Vagina (tissue), 2 donors: ENCODE data around the gene DCDC2B. TPM values are rescaled to one million over a fixed set of nuclear protein-coding genes. Genes with fewer than 3 reads are reported as not detected.
"Not testable (repeated sequence)": the region's sequence is repeated elsewhere in the genome, so short reads cannot be mapped to it uniquely, and the experiment has no call there.

Experiments
- DNase-seq, 2 donors: peaks; one replicate each; pipeline ENCODE4 v3.0.0-alpha.2; 2017; ENCODE audit errors: extremely low spot score in 2 of 2
- H3K27ac ChIP-seq: fragments of 200-600 bp; sonication (generic); one replicate; pipeline ENCODE4 v1.5.1; 2019
- H3K27me3 ChIP-seq: fragments of 200-600 bp; sonication (generic); one replicate; pipeline ENCODE4 v1.5.1; 2019
- H3K36me3 ChIP-seq, 2 donors: fragments of 200-600 bp; sonication (generic); one replicate each; pipeline ENCODE4 v1.5.1; 2017 to 2019
- H3K4me1 ChIP-seq: fragments of 200-600 bp; sonication (generic); one replicate; pipeline ENCODE4 v1.5.1; 2019
- H3K4me3 ChIP-seq, 2 donors: fragments of 200-600 bp; sonication (generic); 1 replicate in 1 of 2; 2 replicates in 1 of 2; pipeline ENCODE4 v1.5.1; 2016 to 2019
- H3K9me3 ChIP-seq: fragments of 200-600 bp; sonication (generic); one replicate; pipeline ENCODE4 v1.5.1; 2019
- POLR2A ChIP-seq, 2 donors: fragments of 450-650 bp; IDR thresholded peaks; one replicate each; pipeline ENCODE4 v1.6.1; 2017; ENCODE audit warnings: antibody characterized with exemption in 2 of 2, mild to moderate bottlenecking in 2 of 2, moderate library complexity in 2 of 2
- POLR2AphosphoS5 ChIP-seq, 2 donors: sonication (generic); formaldehyde crosslinking; IDR thresholded peaks; one replicate each; pipeline ENCODE4 v1.9.0; 2017; ENCODE audit warnings: antibody characterized with exemption in 2 of 2, mild to moderate bottlenecking in 2 of 2, low read depth in 1 of 2; ENCODE audit not compliant: insufficient read depth in 1 of 2
- intact Hi-C: fragments of 100-400 bp; cut with DNase I; formaldehyde crosslinking; loops from one replicate; pipeline ENCODE4 v1.15.1; 2023
- total RNA-seq: library from RNA; depleted of rRNA; stranded (reverse); fragments of >200 nt; gene quantifications from one replicate; pipeline ENCODE4 v1.2.3, GENCODE V29; 2016
- TF ChIP-seq, protein P1 (sequence below), 3 experiments: fragments of 450-650 bp in 2 of 3; fragments of 200-600 bp in 1 of 3; sonication (generic) in 1 of 3; IDR thresholded peaks; one replicate each; pipeline ENCODE4 v1.5.1; 2017 to 2019; ENCODE audit warnings: antibody characterized with exemption in 3 of 3, mild to moderate bottlenecking in 2 of 3, moderate library complexity in 2 of 3

The DCDC2B gene
- total RNA-seq = not detected

DNA sequence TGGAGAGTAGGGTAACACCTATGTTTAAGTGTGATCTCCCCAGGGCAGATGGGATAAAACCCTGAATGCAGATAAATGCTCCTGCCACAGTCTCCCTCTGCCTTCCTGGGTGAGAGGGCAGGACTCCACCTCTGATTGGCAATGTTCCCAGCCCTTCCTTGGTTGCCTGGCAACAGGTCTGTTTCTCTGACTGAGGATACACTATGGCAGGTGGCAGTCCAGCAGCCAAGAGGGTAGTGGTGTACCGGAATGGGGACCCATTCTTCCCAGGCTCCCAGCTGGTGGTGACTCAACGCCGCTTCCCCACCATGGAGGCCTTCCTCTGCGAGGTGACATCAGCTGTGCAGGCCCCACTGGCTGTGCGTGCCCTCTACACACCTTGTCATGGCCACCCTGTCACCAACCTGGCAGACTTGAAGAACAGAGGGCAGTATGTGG lies at the start of gene DCDC2B:
Gene DCDC2B, plus strand, starts transcription at position 199 of the 438 bp plus-strand sequence. Its CDS starts 5 bp downstream, at position 204.
- intact Hi-C loops = no loop called here

DNA sequence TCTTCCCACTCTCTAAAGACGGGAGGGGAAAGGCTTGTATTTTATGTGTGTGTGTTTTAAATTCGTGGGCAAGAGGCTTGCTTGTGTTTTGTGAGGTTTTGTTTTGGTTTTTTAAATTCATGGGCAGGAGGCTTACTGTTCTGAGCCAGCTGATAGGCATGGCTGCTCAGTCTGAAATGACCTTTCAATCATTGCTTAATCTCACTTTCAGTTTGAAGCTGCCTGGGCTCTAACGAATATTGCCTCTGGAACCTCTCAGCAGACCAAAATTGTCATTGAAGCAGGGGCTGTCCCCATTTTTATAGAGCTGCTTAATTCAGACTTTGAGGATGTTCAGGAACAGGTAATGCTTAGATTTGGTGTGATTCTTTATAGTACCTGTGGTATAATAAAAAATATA lies 49.7 kb upstream of the DCDC2B start:
- intact Hi-C loops = no loop called here
- Histone ChIP-seq H3K9me3 (no peaks in the 10 kb centered on the region), H3K27ac (no peak overlapping the region), H3K4me3 (no peak overlapping the region), H3K36me3 (peaks cover 4 to 92% of the 10 kb centered on the region in 2 donors), H3K4me1 (no peaks in the 10 kb centered on the region), H3K27me3 (no peaks in the 10 kb centered on the region)
- TF ChIP-seq, protein P1, sequence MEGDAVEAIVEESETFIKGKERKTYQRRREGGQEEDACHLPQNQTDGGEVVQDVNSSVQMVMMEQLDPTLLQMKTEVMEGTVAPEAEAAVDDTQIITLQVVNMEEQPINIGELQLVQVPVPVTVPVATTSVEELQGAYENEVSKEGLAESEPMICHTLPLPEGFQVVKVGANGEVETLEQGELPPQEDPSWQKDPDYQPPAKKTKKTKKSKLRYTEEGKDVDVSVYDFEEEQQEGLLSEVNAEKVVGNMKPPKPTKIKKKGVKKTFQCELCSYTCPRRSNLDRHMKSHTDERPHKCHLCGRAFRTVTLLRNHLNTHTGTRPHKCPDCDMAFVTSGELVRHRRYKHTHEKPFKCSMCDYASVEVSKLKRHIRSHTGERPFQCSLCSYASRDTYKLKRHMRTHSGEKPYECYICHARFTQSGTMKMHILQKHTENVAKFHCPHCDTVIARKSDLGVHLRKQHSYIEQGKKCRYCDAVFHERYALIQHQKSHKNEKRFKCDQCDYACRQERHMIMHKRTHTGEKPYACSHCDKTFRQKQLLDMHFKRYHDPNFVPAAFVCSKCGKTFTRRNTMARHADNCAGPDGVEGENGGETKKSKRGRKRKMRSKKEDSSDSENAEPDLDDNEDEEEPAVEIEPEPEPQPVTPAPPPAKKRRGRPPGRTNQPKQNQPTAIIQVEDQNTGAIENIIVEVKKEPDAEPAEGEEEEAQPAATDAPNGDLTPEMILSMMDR (IDR thresholded peaks at IDR 0.05) = no peak
- no peak for TF ChIP-seq POLR2A (IDR thresholded peaks at IDR 0.05)
- no peak for DNase-seq

More for the DNA sequence above, at the start of gene DCDC2B:
- DNase-seq = no peak
- Histone ChIP-seq H3K9me3 (no peaks in the 10 kb centered on the region), H3K27me3 (no peaks in the 10 kb centered on the region), H3K36me3 (no peaks in the 10 kb centered on the region), H3K4me3 (no peak within 1 kb of the TSS), H3K4me1 (peaks cover 16% of the 10 kb centered on the region), H3K27ac (no peak within 1 kb of the TSS)
- TF ChIP-seq, protein P1 (IDR thresholded peaks at IDR 0.05) = no peak
- TF ChIP-seq POLR2A (IDR thresholded peaks at IDR 0.05) (no peak), POLR2AphosphoS5 (IDR thresholded peaks at IDR 0.05; ENCODE audit: insufficient read depth in 1 of 2, low read depth in 1 of 2) (peak in 1 of 2 donors; percentile 29)

DNA sequence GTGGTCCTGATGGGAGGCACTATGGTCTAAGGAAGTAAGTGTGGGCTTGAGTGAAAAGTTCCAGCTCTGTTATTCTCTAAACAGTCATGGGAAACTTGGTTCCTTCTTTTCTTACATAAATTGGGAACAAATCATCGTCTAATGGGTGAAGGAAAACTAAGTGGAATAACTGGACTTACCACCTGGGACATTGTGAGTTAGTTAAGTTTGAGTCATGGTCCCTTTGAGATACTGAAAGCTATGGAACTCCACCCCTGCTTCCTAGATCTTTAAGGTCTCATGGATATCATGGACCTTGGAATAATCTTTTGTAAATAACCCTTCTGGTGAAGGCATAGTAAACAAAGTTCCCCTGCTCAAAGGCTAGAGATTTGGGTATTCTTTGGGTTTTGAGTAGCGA lies 45.5 kb upstream of the DCDC2B start:
- intact Hi-C loops = no loop called here
- H3K27me3 ChIP-seq = no peaks in the 10 kb centered on the region
- H3K36me3 ChIP-seq = peaks cover 0 to 90% of the 10 kb centered on the region in 2 donors
- TF ChIP-seq, protein P1 (IDR thresholded peaks at IDR 0.05) = no peak
- TF ChIP-seq POLR2AphosphoS5 (IDR thresholded peaks at IDR 0.05; ENCODE audit: insufficient read depth in 1 of 2, low read depth in 1 of 2) (peak in 1 of 2 donors; percentile 25), POLR2A (IDR thresholded peaks at IDR 0.05) (no peak)
- H3K4me3 ChIP-seq = no peak overlapping the region
- no peaks in the 10 kb centered on the region for H3K4me1 ChIP-seq
- DNase-seq = no peak
- H3K9me3 ChIP-seq = no peaks in the 10 kb centered on the region
- no peak overlapping the region for H3K27ac ChIP-seq

DNA sequence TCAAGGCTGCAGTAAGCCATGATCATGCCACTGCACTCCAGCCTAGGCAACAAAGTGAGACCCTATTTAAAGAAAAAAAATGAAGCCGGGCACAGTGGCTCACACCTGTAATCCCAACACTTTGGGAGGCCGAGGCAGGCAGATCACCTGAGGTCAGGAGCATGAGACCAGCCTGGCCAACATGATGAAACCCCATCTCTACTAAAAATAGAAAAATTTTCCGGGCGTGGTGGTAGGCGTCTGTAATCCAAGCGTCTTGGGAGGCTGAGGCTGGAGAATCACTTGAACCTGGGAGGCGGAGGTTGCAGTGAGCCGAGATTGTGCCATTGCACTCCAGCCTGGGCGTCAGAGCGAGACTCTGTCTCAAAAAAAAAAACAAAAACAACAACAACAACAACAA lies 43.3 kb upstream of the DCDC2B start:
- H3K4me1 ChIP-seq, H3K27ac ChIP-seq, H3K27me3 ChIP-seq, H3K4me3 ChIP-seq, intact Hi-C loops, DNase-seq, H3K9me3 ChIP-seq: not testable (repeated sequence)
- peaks cover 0 to 90% of the 10 kb centered on the region in 2 donors for H3K36me3 ChIP-seq

DNA sequence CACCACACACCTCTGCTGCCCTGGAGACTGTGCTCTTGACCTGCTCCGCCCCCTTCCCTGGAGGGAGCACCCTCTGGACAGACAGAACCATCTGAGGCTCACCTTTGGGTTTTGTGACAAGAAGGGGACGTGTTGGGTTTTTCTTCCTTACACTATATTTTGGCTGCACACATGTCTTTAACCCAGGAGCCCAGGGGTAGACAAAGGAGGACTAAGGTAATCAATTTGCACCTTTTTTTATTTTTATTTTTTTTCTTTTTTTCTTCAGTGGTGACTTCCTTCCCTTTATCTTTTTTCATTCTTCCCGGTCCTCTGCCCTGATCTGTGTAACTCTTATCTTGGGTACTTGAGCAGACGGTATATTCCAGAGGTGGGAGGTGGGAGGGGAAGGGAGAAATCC lies 37.9 kb upstream of the DCDC2B start:
- intact Hi-C loops = no loop called here
- no peak for DNase-seq
- Histone ChIP-seq H3K27me3 (no peaks in the 10 kb centered on the region), H3K9me3 (no peaks in the 10 kb centered on the region), H3K36me3 (peaks cover 0 to 67% of the 10 kb centered on the region in 2 donors), H3K4me1 (no peaks in the 10 kb centered on the region), H3K4me3 (no peak overlapping the region), H3K27ac (no peak overlapping the region)
- TF ChIP-seq POLR2AphosphoS5 (IDR thresholded peaks at IDR 0.05; ENCODE audit: insufficient read depth in 1 of 2, low read depth in 1 of 2) = no peak
- TF ChIP-seq, protein P1 (IDR thresholded peaks at IDR 0.05) = no peak
- TF ChIP-seq POLR2A (IDR thresholded peaks at IDR 0.05) = no peak
